ENCODE measurements around the gene SCGN.

SCGN gene

GRCh38 chr6:25617997-25618396 is 34.0 kb upstream of the SCGN start:
- H3K9me3 ChIP-seq (ENCODE audit: low read length), result no peaks in the 10 kb centered on the region
- no peak overlapping the region for H3K4me2 ChIP-seq (ENCODE audit: low read length)
- H3K9ac ChIP-seq (ENCODE audit: low read length), result no peak overlapping the region
- TF ChIP-seq CTCF (IDR thresholded peaks at IDR 0.05; ENCODE audit: low read length), result no peak
- no peak for TF ChIP-seq EZH2 (IDR thresholded peaks at IDR 0.05; ENCODE audit: borderline replicate concordance, low read length)
- no peaks in the 10 kb centered on the region for H3K4me1 ChIP-seq (ENCODE audit: insufficient read depth, low read length, severe bottlenecking)
- H3K27ac ChIP-seq (ENCODE audit: low read depth, low read length, poor library complexity, severe bottlenecking), result no peak overlapping the region
- no peaks in the 10 kb centered on the region for H3K27me3 ChIP-seq (ENCODE audit: insufficient read depth, low read length)
- no peak overlapping the region for H3K4me3 ChIP-seq (ENCODE audit: low read depth, low read length, poor library complexity, severe bottlenecking)
- H3K9me2 ChIP-seq (ENCODE audit: low read depth, low read length), result no peaks in the 10 kb centered on the region
- no peaks in the 10 kb centered on the region for H3F3A ChIP-seq (ENCODE audit: insufficient read depth, low read length)
- no peak overlapping the region for H2AFZ ChIP-seq (ENCODE audit: low read length)
- no peaks in the 10 kb centered on the region for H4K20me1 ChIP-seq (ENCODE audit: insufficient read depth, low read length)
- H3K36me3 ChIP-seq (ENCODE audit: insufficient read depth, low read length), result peaks cover 10% of the 10 kb centered on the region; the same call in 1 of the 2 replicates
- H3K79me2 ChIP-seq (ENCODE audit: insufficient read depth, low read length), result no peaks in the 10 kb centered on the region

- no peak overlapping the region for H3K4me3 ChIP-seq (ENCODE audit: low read depth, low read length, poor library complexity, severe bottlenecking)
- no peak overlapping the region for H2AFZ ChIP-seq (ENCODE audit: low read length)
- H3K9ac ChIP-seq (ENCODE audit: low read length), result no peak overlapping the region
- no peaks in the 10 kb centered on the region for H3K36me3 ChIP-seq (ENCODE audit: insufficient read depth, low read length)
- H3K4me1 ChIP-seq (ENCODE audit: insufficient read depth, low read length, severe bottlenecking), result no peaks in the 10 kb centered on the region
- H3K79me2 ChIP-seq (ENCODE audit: insufficient read depth, low read length), result no peaks in the 10 kb centered on the region
- TF ChIP-seq CTCF (IDR thresholded peaks at IDR 0.05; ENCODE audit: low read length) (no peak), EZH2 (IDR thresholded peaks at IDR 0.05; ENCODE audit: borderline replicate concordance, low read length) (no peak)
- H3K9me3 ChIP-seq (ENCODE audit: low read length), result no peaks in the 10 kb centered on the region
- no peaks in the 10 kb centered on the region for H4K20me1 ChIP-seq (ENCODE audit: insufficient read depth, low read length)
- no peaks in the 10 kb centered on the region for H3K9me2 ChIP-seq (ENCODE audit: low read depth, low read length)
- no peak overlapping the region for H3K4me2 ChIP-seq (ENCODE audit: low read length)
- H3F3A ChIP-seq (ENCODE audit: insufficient read depth, low read length), result no peaks in the 10 kb centered on the region
- H3K27ac ChIP-seq (ENCODE audit: low read depth, low read length, poor library complexity, severe bottlenecking), result no peak overlapping the region
- H3K27me3 ChIP-seq (ENCODE audit: insufficient read depth, low read length), result no peaks in the 10 kb centered on the region
Measured at GRCh38 chr6:25619217-25619616, 32.8 kb upstream of the SCGN start.

GRCh38 chr6:25620391-25620790 is 31.6 kb upstream of the SCGN start:
- Histone ChIP-seq H3K9ac (ENCODE audit: low read length) (no peak overlapping the region), H3K4me1 (ENCODE audit: insufficient read depth, low read length, severe bottlenecking) (no peaks in the 10 kb centered on the region), H3K27me3 (ENCODE audit: insufficient read depth, low read length) (no peaks in the 10 kb centered on the region), H3K9me3 (ENCODE audit: low read length) (no peaks in the 10 kb centered on the region), H4K20me1 (ENCODE audit: insufficient read depth, low read length) (no peaks in the 10 kb centered on the region), H2AFZ (ENCODE audit: low read length) (no peak overlapping the region), H3K9me2 (ENCODE audit: low read depth, low read length) (no peaks in the 10 kb centered on the region), H3K36me3 (ENCODE audit: insufficient read depth, low read length) (no peaks in the 10 kb centered on the region), H3K4me3 (ENCODE audit: low read depth, low read length, poor library complexity, severe bottlenecking) (no peak overlapping the region), H3F3A (ENCODE audit: insufficient read depth, low read length) (no peaks in the 10 kb centered on the region), H3K79me2 (ENCODE audit: insufficient read depth, low read length) (no peaks in the 10 kb centered on the region), H3K4me2 (ENCODE audit: low read length) (no peak overlapping the region), H3K27ac (ENCODE audit: low read depth, low read length, poor library complexity, severe bottlenecking) (no peak overlapping the region)
- TF ChIP-seq CTCF (IDR thresholded peaks at IDR 0.05; ENCODE audit: low read length) (no peak), EZH2 (IDR thresholded peaks at IDR 0.05; ENCODE audit: borderline replicate concordance, low read length) (no peak)

Measured in OCI-LY1 (cell line).